Measurements from ENCODE around the gene TIMP4. TPM values are rescaled to one million over a fixed set of nuclear protein-coding genes. Genes with fewer than 3 reads are reported as not detected.
A peak's percentile ranks its signal among the peaks of the same experiment; 100 is the strongest.

Gene TIMP4
- total and polyA plus RNA-seq, 4 experiments from 2014 or later, result not detected

DNA sequence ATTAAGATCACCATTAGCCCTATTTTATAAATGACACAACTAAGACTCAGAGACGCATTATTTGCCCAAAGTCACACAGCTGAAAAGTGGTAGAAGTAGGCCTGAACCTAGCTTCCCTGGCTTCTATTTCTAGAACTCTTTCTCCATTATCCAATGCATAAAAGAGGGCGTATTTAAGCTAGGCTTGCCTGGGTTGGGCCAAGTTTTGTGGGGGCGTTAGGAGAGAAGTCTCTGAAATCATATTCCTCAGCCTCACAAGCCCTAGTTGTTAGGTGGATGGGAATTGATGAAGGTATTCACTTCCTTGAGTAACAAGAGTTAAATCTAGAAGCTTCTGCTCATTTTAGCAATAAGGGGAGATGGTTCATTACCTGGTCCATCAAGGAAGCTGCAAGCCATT is 22.3 kb downstream of the TIMP4 start:
- H3K4me1 ChIP-seq (ENCODE audit: insufficient read depth, low read length), result no peaks in the 10 kb centered on the region
- H3K36me3 ChIP-seq (ENCODE audit: insufficient read depth, low read length), result no peaks in the 10 kb centered on the region
- H3K9me3 Mint-ChIP-seq, result no peaks in the 10 kb centered on the region
- no peak overlapping the region for H3K27ac Mint-ChIP-seq
- no peak overlapping the region for H3K4me3 ChIP-seq (ENCODE audit: low read length in 2 of 2)
- H3K4me1 Mint-ChIP-seq, result peaks cover 0 to 2% (median 0%) of the 10 kb centered on the region in 4 donors
- intact Hi-C loops (cut with micrococcal nuclease), result loop anchor here (5.0 kb wide), 1 partner anchor 756 kb away; no protein-coding TSS in a partner anchor
- POLR2A ChIA-PET (ENCODE audit: partially characterized antibody), result no interaction called here
- no peak overlapping the region for H3K4me3 Mint-ChIP-seq
- H3K27me3 ChIP-seq (ENCODE audit: insufficient read depth, low read length), result no peaks in the 10 kb centered on the region
- DNase-seq, result no peak
- no peaks in the 10 kb centered on the region for H3K9me3 ChIP-seq (ENCODE audit: control insufficient read depth in 1 of 2, low read length in 2 of 2)
- H3K27ac ChIP-seq (ENCODE audit: low read depth, low read length), result no peak overlapping the region
- CTCF ChIA-PET (ENCODE audit: partially characterized antibody), result interaction anchor here (0.9 to 3.3 kb wide), 3 partner anchors 340 to 347 kb away, joined by 3 to 70 read pairs (median 8); no protein-coding TSS in a partner anchor
- no peaks in the 10 kb centered on the region for H3K36me3 Mint-ChIP-seq
- H3K27me3 Mint-ChIP-seq, result peaks cover 4 to 12% of the 10 kb centered on the region in 2 donors

DNA sequence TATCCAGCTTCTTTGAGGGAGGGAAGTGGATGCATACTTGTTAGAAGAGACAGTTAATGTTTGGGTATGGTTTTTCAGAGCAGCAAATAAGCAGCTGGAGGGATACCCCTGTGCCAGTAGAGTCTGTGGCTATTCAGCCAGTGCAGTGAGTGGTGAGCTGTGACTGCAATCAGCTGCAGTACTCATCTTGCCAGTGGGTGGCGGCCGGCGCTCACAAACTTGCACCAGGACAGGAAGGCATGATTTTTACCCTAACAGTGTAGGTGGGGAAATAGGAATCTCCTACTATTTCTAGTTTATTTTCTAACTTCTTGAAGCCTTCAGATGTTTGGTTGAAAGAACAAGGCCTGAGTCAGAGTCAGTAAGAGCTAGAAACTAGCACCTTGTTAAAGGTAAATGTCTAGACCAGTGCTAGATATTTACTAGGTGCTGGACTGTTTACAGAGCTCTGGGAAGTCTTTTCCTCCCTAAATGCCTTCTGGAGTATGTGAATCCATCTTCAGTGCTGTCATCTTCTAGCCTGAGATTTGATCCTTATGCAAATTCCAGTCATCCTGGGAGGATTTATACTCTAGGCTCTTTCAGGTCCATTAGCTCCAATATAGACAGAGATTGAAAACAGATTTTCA is 23.6 kb downstream of the TIMP4 start:
- Histone ChIP-seq H3K27me3 (ENCODE audit: insufficient read depth, low read length) (no peaks in the 10 kb centered on the region), H3K4me1 (ENCODE audit: insufficient read depth, low read length) (no peaks in the 10 kb centered on the region), H3K36me3 (ENCODE audit: insufficient read depth, low read length) (no peaks in the 10 kb centered on the region), H3K9me3 (ENCODE audit: control insufficient read depth in 1 of 2, low read length in 2 of 2) (no peaks in the 10 kb centered on the region), H3K4me3 (ENCODE audit: low read length in 2 of 2) (no peak overlapping the region), H3K27ac (ENCODE audit: low read depth, low read length) (no peak overlapping the region)
- intact Hi-C loops (cut with micrococcal nuclease), result loop anchor here (5.0 kb wide), 1 partner anchor 757 kb away; no protein-coding TSS in a partner anchor
- Mint-ChIP-seq H3K4me1 (peaks cover 0 to 2% (median 0%) of the 10 kb centered on the region in 4 donors), H3K36me3 (no peaks in the 10 kb centered on the region), H3K27me3 (peaks cover 10 to 20% of the 10 kb centered on the region in 2 donors), H3K27ac (no peak overlapping the region), H3K4me3 (no peak overlapping the region), H3K9me3 (peaks cover 0 to 2% (median 0%) of the 10 kb centered on the region in 8 donors)
- peak; percentile 40 to 51 (median 44) for DNase-seq
- ChIA-PET CTCF (ENCODE audit: partially characterized antibody) (interaction anchor here (0.5 to 3.3 kb wide), 11 partner anchors 9 to 897 kb away, joined by 3 to 70 read pairs (median 7); partner anchors contain the start of gene TSEN2), POLR2A (ENCODE audit: partially characterized antibody) (interaction anchor here (0.8 kb wide), 1 partner anchor 345 kb away, joined by 3 read pairs; no protein-coding TSS in a partner anchor)

DNA sequence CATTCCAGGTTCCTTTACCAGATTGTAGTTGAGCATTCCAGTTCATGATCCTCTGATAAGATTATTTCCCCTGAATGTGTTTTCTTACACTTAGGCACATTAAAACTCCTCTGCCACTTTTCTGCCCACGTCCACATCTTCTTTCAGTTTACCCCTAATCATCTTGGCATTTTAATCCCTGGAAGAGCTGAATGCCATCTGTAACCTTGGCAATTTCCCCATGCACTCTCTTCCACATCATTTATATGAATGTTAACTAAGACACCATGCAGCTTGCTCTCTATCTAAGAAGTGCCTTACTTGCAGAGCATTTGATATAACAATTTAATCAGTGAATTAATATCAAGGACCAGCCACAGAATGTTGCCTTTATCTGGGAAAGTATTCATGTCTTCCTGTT is 25.8 kb downstream of the TIMP4 start:
- no peak for DNase-seq
- no peaks in the 10 kb centered on the region for H3K27me3 ChIP-seq (ENCODE audit: insufficient read depth, low read length)
- ChIA-PET POLR2A (ENCODE audit: partially characterized antibody) (no interaction called here), CTCF (ENCODE audit: partially characterized antibody) (interaction anchor here (4.0 kb wide), 1 partner anchor 346 kb away, joined by 22 read pairs; no protein-coding TSS in a partner anchor)
- Mint-ChIP-seq H3K9me3 (peaks cover 0 to 2% (median 0%) of the 10 kb centered on the region in 8 donors), H3K36me3 (no peaks in the 10 kb centered on the region), H3K4me3 (no peak overlapping the region), H3K4me1 (no peaks in the 10 kb centered on the region), H3K27me3 (peaks cover 13 to 25% of the 10 kb centered on the region in 2 donors), H3K27ac (no peak overlapping the region)
- no peaks in the 10 kb centered on the region for H3K9me3 ChIP-seq (ENCODE audit: control insufficient read depth in 1 of 2, low read length in 2 of 2)
- H3K4me1 ChIP-seq (ENCODE audit: insufficient read depth, low read length), result no peaks in the 10 kb centered on the region
- H3K27ac ChIP-seq (ENCODE audit: low read depth, low read length), result no peak overlapping the region
- intact Hi-C loops (cut with micrococcal nuclease), result no loop called here
- no peaks in the 10 kb centered on the region for H3K36me3 ChIP-seq (ENCODE audit: insufficient read depth, low read length)
- no peak overlapping the region for H3K4me3 ChIP-seq (ENCODE audit: low read length in 2 of 2)

DNA sequence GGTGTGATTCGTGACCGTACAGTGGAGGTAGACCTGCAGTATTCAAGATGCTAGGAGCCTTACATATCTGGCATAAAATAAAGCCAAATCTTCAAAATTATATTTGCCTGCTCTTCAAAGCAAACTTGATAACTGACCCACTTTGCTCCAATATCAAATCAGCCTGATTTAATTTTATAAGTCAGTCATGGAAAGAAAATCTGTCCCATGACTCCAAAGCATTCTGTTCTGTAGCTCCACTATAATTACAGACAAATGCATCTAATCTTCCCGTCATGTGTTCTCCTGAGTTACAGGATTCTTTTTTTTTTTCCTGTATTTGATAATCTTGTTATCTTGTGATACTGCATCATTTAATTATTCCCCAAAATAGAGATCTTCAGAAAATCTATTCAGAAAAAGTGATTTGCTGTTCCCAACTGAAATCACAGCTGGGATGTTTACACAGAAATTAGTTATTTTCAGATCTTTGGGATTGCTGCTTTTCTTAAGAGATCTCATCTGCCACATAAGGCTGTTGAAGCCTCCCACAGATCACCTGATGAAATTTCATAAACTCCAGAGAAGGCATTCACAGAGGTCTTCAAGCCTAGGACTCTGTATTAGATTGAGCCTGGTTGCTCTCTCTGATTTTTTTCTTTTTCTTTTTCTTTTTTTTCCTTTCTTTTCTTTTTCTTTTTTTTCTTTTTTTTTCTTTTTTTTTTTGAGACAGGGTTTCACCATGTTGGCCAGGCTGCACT is 27.2 kb downstream of the TIMP4 start:
- CTCF ChIA-PET (ENCODE audit: partially characterized antibody), result interaction anchor here (4.0 kb wide), 1 partner anchor 348 kb away, joined by 22 read pairs; no protein-coding TSS in a partner anchor
- no peak for DNase-seq
- peaks cover 13 to 28% of the 10 kb centered on the region in 2 donors for H3K27me3 Mint-ChIP-seq
- H3K4me3 ChIP-seq (ENCODE audit: low read length in 2 of 2), result no peak overlapping the region
- no peak overlapping the region for H3K27ac ChIP-seq (ENCODE audit: low read depth, low read length)
- H3K4me3 Mint-ChIP-seq, result no peak overlapping the region
- no peak overlapping the region for H3K27ac Mint-ChIP-seq
- no peaks in the 10 kb centered on the region for H3K9me3 ChIP-seq (ENCODE audit: control insufficient read depth in 1 of 2, low read length in 2 of 2)
- H3K36me3 Mint-ChIP-seq, result no peaks in the 10 kb centered on the region
- peaks cover 0 to 2% (median 0%) of the 10 kb centered on the region in 8 donors for H3K9me3 Mint-ChIP-seq
- H3K4me1 ChIP-seq (ENCODE audit: insufficient read depth, low read length), result no peaks in the 10 kb centered on the region
- H3K4me1 Mint-ChIP-seq, result no peaks in the 10 kb centered on the region
- no peaks in the 10 kb centered on the region for H3K36me3 ChIP-seq (ENCODE audit: insufficient read depth, low read length)
- no peaks in the 10 kb centered on the region for H3K27me3 ChIP-seq (ENCODE audit: insufficient read depth, low read length)
- intact Hi-C loops (cut with micrococcal nuclease), result no loop called here
- POLR2A ChIA-PET (ENCODE audit: partially characterized antibody), result no interaction called here

DNA sequence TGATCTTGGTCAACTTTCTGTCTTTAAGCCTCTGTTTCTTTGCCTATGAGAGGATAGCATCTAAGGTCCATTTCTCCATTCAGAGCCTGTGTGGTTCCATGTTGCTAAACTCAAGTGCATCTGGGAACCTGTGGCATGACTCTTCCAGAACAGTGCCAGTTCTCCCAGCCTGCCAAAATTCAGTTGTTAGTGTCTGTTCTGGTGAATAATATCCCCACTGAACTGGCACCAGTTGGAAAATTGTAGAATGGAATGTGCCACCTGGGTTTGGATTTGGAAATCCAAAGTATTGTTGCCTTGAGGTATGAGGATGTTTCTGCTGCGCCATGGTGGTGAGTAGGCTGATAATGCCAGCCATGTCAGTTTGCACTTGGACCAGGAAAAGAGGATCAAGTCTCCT is 31.3 kb downstream of the TIMP4 start:
- no peak for DNase-seq
- POLR2A ChIA-PET (ENCODE audit: partially characterized antibody), result no interaction called here
- H3K9me3 Mint-ChIP-seq, result peaks cover 0 to 2% (median 0%) of the 10 kb centered on the region in 8 donors
- Histone ChIP-seq H3K9me3 (ENCODE audit: control insufficient read depth in 1 of 2, low read length in 2 of 2) (no peaks in the 10 kb centered on the region), H3K27me3 (ENCODE audit: insufficient read depth, low read length) (no peaks in the 10 kb centered on the region), H3K36me3 (ENCODE audit: insufficient read depth, low read length) (no peaks in the 10 kb centered on the region), H3K4me3 (ENCODE audit: low read length in 2 of 2) (no peak overlapping the region), H3K4me1 (ENCODE audit: insufficient read depth, low read length) (no peaks in the 10 kb centered on the region), H3K27ac (ENCODE audit: low read depth, low read length) (no peak overlapping the region)
- H3K36me3 Mint-ChIP-seq, result no peaks in the 10 kb centered on the region
- CTCF ChIA-PET (ENCODE audit: partially characterized antibody), result no interaction called here
- H3K4me3 Mint-ChIP-seq, result no peak overlapping the region
- H3K27me3 Mint-ChIP-seq, result peaks cover 22 to 33% of the 10 kb centered on the region in 2 donors
- intact Hi-C loops (cut with micrococcal nuclease), result no loop called here
- no peak overlapping the region for H3K27ac Mint-ChIP-seq
- no peaks in the 10 kb centered on the region for H3K4me1 Mint-ChIP-seq

DNA sequence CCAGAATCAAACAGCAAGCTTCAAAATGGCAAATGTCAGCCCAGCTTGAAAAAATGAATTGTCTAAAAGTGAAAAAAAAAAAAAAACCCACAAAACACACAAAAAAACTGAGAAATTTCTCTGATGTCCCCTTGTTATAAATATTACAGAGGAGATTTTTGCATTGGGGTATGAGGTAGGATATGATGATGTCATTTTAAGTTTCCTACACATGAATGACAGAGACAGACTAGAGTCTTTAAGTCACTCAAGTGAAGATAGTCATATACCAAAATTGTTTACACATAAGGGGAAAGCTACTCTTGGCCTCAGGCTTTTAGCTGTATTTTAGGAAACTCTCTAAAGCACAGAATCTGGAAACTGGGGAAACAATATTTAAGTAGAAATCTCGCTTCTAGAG is 32.9 kb downstream of the TIMP4 start:
- no peak for DNase-seq
- Mint-ChIP-seq H3K27ac (no peak overlapping the region), H3K27me3 (peaks cover 23 to 28% of the 10 kb centered on the region in 2 donors), H3K36me3 (no peaks in the 10 kb centered on the region), H3K9me3 (peaks cover 0 to 2% (median 0%) of the 10 kb centered on the region in 8 donors), H3K4me1 (no peaks in the 10 kb centered on the region), H3K4me3 (no peak overlapping the region)
- Histone ChIP-seq H3K4me1 (ENCODE audit: insufficient read depth, low read length) (no peaks in the 10 kb centered on the region), H3K9me3 (ENCODE audit: control insufficient read depth in 1 of 2, low read length in 2 of 2) (no peaks in the 10 kb centered on the region), H3K36me3 (ENCODE audit: insufficient read depth, low read length) (no peaks in the 10 kb centered on the region), H3K27me3 (ENCODE audit: insufficient read depth, low read length) (no peaks in the 10 kb centered on the region), H3K4me3 (ENCODE audit: low read length in 2 of 2) (no peak overlapping the region), H3K27ac (ENCODE audit: low read depth, low read length) (no peak overlapping the region)
- POLR2A ChIA-PET (ENCODE audit: partially characterized antibody), result no interaction called here
- intact Hi-C loops (cut with micrococcal nuclease), result no loop called here
- CTCF ChIA-PET (ENCODE audit: partially characterized antibody), result no interaction called here

DNA sequence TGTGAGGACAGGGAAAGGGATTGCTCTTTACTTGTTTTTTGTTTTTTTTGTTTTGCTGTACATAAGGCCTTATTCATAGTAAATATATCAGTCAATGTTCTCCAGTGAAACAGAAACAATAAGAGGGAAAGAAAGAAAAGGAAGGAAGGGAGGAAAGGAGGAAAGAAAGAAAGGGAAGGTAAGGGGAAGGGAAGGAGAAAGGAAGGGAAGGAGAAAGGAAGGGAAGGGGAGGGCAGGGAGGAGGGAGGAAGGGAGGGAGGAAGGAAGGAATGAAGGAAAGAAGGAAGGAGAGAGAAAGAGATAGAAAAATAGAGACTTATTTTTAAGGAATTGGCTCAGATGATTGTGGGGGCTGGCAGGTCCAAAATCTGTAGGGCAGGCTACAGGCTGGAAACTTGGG is 37.2 kb downstream of the TIMP4 start:
- no peak overlapping the region for H3K27ac Mint-ChIP-seq
- Histone ChIP-seq H3K4me1 (ENCODE audit: insufficient read depth, low read length) (no peaks in the 10 kb centered on the region), H3K27ac (ENCODE audit: low read depth, low read length) (no peak overlapping the region), H3K27me3 (ENCODE audit: insufficient read depth, low read length) (no peaks in the 10 kb centered on the region), H3K9me3 (ENCODE audit: control insufficient read depth in 1 of 2, low read length in 2 of 2) (no peaks in the 10 kb centered on the region), H3K36me3 (ENCODE audit: insufficient read depth, low read length) (no peaks in the 10 kb centered on the region), H3K4me3 (ENCODE audit: low read length in 2 of 2) (no peak overlapping the region)
- DNase-seq, result no peak
- ChIA-PET CTCF (ENCODE audit: partially characterized antibody) (no interaction called here), POLR2A (ENCODE audit: partially characterized antibody) (no interaction called here)
- peaks cover 21 to 28% of the 10 kb centered on the region in 2 donors for H3K27me3 Mint-ChIP-seq
- H3K4me3 Mint-ChIP-seq, result no peak overlapping the region
- no peaks in the 10 kb centered on the region for H3K4me1 Mint-ChIP-seq
- no peaks in the 10 kb centered on the region for H3K9me3 Mint-ChIP-seq
- intact Hi-C loops (cut with micrococcal nuclease), result no loop called here
- H3K36me3 Mint-ChIP-seq, result no peaks in the 10 kb centered on the region
